H1 (cell line): Measurements from ENCODE around the gene PLEKHG5. TPM values are rescaled to one million over a fixed set of nuclear protein-coding genes. Genes with fewer than 3 reads are reported as not detected.

Experiments
- BCL11A ChIP-seq, 2 experiments: IDR thresholded peaks; one replicate each; pipeline ENCODE4 v1.6.1; 2011; ENCODE audit warnings: low read depth in 2 of 2, low read length in 2 of 2, mild to moderate bottlenecking in 2 of 2
- CREB1 ChIP-seq: IDR thresholded peaks from 2 replicates; pipeline ENCODE4 v1.6.1; 2012; ENCODE audit warnings: inconsistent platforms
- EP300 ChIP-seq, 2 experiments: IDR thresholded peaks; 1 replicate in 1 of 2; 2 replicates in 1 of 2; pipeline ENCODE4 v1.6.1; 2011 to 2012; ENCODE audit warnings: low read depth in 2 of 2, low read length in 2 of 2, mild to moderate bottlenecking in 2 of 2, borderline replicate concordance in 1 of 2, inconsistent platforms in 1 of 2, moderate library complexity in 1 of 2
- HDAC2 ChIP-seq, 2 experiments: fragments of 300-600 bp in 1 of 2; sonication (generic) in 1 of 2; IDR thresholded peaks; 2 replicates each; pipeline ENCODE4 v1.6.1; 2011 to 2012; ENCODE audit warnings: low read depth in 2 of 2, low read length in 2 of 2, mild to moderate bottlenecking in 2 of 2, moderate library complexity in 2 of 2, borderline replicate concordance in 1 of 2, inconsistent platforms in 1 of 2
- RXRA ChIP-seq: IDR thresholded peaks from 2 replicates; pipeline ENCODE4 v1.6.1; 2011; ENCODE audit warnings: low read depth, mild to moderate bottlenecking, low read length, moderate library complexity; ENCODE audit not compliant: insufficient read depth
- SP2 ChIP-seq: IDR thresholded peaks from 2 replicates; pipeline ENCODE4 v1.6.1; 2012; ENCODE audit warnings: mild to moderate bottlenecking, low read length, inconsistent platforms
- polyA plus RNA-seq, 7 experiments: library from polyadenylated mRNA; depleted of rRNA in 3 of 7; stranded (reverse) in 5 of 7; unstranded in 2 of 7; fragments of >200 nt in 5 of 7; fragments of 200-250 nt in 2 of 7; gene quantifications; 1 replicate in 5 of 7; 2 replicates in 1 of 7; 4 replicates in 1 of 7; pipeline versions ENCODE4 v1.2.1 to v1.2.3, GENCODE V29; 2011 to 2013; ENCODE audit warnings: missing spikeins in 2 of 7, mixed read lengths in 2 of 7
- total RNA-seq: library from RNA; stranded (reverse); fragmentation: NEBNext Ultra II Directional; extraction: Animal tissue kit (Norgen Biotek cat#: 25700); gene quantifications from 2 replicates; pipeline ENCODE4 v1.2.1, GENCODE V29; 2021
- TF ChIP-seq, protein P1 (sequence below): IDR thresholded peaks from 2 replicates; pipeline ENCODE4 v1.6.1; 2011; ENCODE audit warnings: low read length, improper control_type of control experiment

PLEKHG5 gene
- total and polyA plus RNA-seq, 2 of the 8 experiments (the other 6 are each of a cell fraction or from before 2014, with no cell fraction given), result 10.4 to 13.8 TPM

GRCh38 chr1:6447818-6448748, 43.4 kb downstream of the PLEKHG5 start (continued):
- TF ChIP-seq EP300 (IDR thresholded peaks at IDR 0.05; ENCODE audit: borderline replicate concordance in 1 of 2, low read depth in 2 of 2, low read length in 2 of 2) (no peak), BCL11A (IDR thresholded peaks at IDR 0.05; ENCODE audit: low read depth in 2 of 2, low read length in 2 of 2) (no peak), RXRA (no peak), CREB1 (0 out of 2 replicates have a peak, but pooled peaks have one; percentile 28), SP2 (no peak), HDAC2 (IDR thresholded peaks at IDR 0.05; ENCODE audit: borderline replicate concordance in 1 of 2, low read depth in 2 of 2, low read length in 2 of 2) (peak in 1 of 2 experiments; percentile 70; a peak in 1 of 4 replicates)
- TF ChIP-seq, protein P1, sequence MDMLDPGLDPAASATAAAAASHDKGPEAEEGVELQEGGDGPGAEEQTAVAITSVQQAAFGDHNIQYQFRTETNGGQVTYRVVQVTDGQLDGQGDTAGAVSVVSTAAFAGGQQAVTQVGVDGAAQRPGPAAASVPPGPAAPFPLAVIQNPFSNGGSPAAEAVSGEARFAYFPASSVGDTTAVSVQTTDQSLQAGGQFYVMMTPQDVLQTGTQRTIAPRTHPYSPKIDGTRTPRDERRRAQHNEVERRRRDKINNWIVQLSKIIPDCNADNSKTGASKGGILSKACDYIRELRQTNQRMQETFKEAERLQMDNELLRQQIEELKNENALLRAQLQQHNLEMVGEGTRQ, result 0 out of 2 replicates have a peak, but pooled peaks have one; percentile 20
